ENCODE data around the gene JCHAIN.

GRCh38 chr4:70630162-70630561, 36.1 kb downstream of the JCHAIN start:
- TF ChIP-seq GATA2 (IDR thresholded peaks at IDR 0.05; ENCODE audit: low read depth, low read length) (no peak), GATA3 (IDR thresholded peaks at IDR 0.05; ENCODE audit: low read depth, low read length) (no peak)
